GM21717 (cell line): ENCODE measurements around the gene KIAA1614.

ENCODE experiments used
- ATAC-seq: cut with Tn5 transposase; IDR thresholded peaks from one replicate; pipeline ENCODE4 v1.9.1; 2021; ENCODE audit warnings: mild to moderate bottlenecking, moderate library complexity; ENCODE audit not compliant: unreplicated experiment

The KIAA1614 gene

GRCh38 chr1:180912801-180913565, at the start of gene KIAA1614:
Gene KIAA1614 (plus strand): TSS chr1:180912897. CDS start chr1:180913244, 347 bp downstream.
- no peak for ATAC-seq

DNA sequence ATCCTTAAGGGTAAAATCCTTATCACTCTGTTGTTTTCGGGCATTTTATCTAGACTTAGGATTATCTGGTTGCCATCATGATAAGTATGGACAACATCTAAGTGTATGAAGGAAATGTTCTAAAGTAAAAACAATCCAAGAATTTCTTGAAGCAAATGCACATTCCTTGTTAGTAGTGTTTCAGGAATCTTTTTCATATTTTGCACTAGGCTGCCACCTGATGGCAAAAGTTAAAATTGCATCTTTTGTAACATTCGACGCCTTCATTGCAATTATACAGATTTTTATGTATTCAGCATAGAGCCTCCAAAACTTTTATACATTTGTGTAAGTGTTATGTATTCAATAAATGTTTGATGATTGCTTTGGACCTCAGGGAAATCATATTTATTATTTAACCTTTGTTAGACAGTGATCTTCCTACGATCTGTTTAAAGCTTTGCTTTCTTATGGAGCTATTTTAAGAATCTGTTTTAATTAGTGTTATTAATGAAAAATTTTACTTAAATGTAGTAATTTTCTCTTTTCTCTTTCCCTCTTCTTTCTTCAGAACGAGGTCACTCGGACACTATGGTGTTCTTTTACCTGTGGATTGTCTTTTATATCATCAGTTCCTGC, 49.4 kb upstream of the KIAA1614 start:
- no peak for ATAC-seq

- no peak for ATAC-seq
Observed at GRCh38 chr1:180881806-180882509, 30.7 kb upstream of the KIAA1614 start.

DNA sequence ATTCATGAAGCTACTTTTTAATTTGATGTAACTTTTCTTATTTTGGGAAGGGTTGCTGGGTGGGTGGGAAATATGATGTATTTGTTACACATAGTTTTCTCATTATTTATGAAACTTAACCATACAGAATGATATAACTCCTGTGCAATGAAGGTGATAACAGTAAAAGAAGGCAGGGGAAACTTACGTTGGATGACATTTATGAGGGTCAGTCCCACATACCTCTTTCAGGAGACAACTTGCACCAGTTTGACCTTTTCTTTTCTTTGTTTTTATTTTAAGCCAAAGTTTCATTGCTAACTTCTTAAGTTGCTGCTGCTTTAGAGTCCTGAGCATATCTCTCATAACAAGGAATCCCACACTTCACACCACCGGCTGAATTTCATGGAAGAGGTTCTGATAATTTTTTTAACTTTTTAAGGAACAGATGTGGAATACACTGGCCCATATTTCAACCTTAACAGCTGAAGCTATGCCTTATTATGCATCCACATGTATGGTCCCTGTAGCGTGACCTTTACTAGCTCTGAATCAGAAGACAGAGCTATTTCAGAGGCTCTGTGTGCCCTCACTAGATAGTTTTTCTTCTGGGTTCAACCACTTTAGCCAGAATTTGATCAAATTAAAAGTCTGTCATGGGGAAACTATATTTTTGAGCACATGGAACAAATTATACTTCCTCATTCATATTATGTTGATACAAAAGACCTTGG, 28.0 kb upstream of the KIAA1614 start:
- ATAC-seq = no peak

DNA sequence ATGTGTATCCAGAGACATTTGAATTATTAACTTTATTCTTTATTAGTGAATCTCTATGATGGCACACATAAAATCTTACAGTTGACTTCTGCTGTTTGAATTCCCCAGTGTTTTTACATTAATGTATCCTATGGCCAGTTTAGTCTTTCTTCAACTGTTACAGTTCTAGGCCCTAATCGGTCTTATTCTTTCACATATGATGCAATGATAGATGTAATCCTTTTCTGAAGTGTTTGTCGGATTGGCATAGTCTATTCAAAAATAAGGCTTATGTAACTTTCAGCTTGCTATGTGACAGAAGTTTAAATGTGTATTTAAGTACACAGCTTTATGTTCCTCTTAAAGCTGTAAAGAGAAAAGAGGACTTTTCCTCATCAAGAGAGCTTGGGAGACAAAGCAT, 26.4 kb upstream of the KIAA1614 start:
- ATAC-seq = no peak

DNA sequence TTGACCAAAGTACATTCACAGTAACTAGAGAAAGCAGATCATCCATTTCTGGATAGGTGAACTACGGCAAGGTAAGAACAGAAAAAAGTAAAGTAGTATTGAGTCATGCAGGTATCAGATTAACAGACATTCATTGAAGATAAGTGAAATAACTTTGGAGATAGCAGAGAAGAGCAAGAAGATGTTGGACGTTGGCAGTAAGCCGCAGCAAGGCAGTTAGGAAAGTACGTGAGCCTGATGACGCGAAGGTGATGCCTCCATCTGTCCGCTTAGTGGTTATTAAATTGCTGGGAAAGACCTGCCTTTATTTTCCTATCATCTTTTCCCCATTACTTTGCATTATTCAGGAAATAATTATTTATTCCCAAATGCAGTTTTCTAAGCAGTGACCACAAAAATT, 24.9 kb upstream of the KIAA1614 start:
- ATAC-seq = no peak

- peak; percentile 85 for ATAC-seq
Observed at GRCh38 chr1:180888870-180889269, 23.8 kb upstream of the KIAA1614 start.

DNA sequence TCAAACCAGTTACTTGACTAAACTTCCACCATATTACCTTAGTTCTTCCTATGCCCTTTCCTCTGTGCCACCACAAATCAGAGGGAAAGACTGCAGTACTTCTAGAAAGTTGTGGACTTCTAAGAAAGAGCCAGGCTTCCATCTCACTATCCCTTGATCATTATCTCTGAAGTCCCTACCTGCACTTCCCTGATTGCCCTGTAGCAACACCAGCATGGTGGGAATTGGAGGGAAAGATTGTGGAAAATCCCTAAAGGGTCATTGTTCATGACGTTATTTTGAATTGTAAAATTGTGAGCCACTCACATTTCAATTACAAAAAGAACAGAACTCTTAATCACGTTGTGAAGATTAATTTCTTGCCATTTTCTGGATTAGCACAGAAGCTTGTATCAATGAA, 23.4 kb upstream of the KIAA1614 start:
- no peak for ATAC-seq

- no peak for ATAC-seq
Observed at GRCh38 chr1:180892272-180892671, 20.4 kb upstream of the KIAA1614 start.

GRCh38 chr1:180892675-180893074, 20.0 kb upstream of the KIAA1614 start:
- ATAC-seq = no peak

DNA sequence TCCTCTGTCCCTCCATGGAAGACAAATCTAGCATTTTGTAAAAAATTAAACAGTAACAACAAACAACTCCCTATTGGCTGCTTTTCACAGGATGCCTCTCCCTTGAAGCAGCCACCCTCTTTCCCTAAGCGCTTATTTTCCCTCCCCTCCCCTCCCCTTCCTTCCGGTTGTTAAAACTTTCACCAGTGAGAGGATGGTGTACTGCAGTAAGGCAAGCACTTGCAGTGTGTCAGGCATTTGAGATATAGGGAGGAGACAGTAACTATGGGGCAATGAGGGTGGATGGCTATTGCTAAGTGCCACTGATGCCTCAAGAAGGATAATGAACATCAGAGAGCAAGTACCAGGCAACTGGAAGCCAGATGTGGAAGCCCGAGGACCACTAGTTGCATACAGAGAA, 19.1 kb upstream of the KIAA1614 start:
- no peak for ATAC-seq

DNA sequence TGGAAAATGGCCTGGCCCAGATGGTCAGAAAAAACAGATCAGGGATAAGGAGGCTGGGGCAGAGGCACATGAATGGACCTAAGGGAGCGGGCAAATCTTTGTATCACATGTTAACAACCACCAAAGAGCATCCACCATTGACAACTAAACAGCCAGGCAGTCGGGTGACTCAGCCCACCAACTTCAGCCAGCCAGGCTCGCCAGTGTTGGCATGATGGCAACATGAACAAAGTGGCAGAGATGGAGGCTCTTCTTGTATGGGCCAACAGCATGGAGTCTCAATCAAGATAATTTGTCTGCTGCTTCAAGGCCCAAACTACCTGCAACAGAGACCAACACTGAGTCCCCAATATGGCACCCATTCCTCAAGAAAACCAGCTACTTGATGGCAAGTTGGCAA, 16.5 kb upstream of the KIAA1614 start:
- no peak for ATAC-seq

- no peak for ATAC-seq
Observed at GRCh38 chr1:180898441-180899219, 14.1 kb upstream of the KIAA1614 start.

- ATAC-seq = no peak
Observed at GRCh38 chr1:180899262-180899661, 13.4 kb upstream of the KIAA1614 start.

DNA sequence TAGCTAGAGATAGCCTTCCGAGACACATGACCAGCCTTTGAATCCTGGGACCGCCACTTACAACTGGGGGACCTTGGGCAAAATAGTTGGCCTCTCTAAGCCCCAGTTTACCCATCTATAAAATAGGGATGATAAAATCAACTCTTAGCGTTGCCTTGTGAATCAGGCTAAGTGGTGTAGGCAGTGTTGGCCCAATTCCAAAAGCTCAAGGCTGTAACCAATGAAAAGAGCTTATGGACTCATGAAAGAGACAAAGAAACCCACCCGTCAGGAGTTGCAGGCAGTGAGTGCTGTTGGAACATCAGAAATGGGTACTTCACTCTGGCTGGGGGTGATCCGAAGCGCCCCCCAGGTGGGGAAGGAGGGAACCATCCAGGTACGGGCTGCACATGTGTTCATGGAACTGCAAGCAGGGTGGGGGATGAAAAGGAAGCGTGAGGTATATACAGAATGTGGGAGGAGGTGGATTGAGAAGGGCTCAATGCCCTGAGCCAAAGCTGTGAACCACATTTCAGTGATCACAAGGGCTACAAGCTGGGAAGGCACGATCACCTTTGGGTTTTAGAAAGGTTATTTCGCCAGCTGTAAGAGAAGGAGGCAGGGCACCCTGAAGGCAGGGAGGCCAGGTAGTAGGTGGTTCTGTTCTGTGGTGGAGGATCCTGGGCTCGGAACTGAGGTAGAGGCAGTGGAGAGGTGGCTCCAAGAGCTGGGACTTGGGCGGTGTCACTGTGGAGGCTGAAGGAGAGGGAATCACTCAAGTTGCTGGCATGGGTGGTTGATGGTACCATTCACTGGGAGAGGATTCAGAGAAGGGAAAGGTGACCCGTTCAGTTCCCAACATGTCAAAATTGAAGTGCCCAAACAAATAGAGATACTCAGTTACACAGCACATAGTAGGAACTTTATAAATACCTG, 11.4 kb upstream of the KIAA1614 start:
- no peak for ATAC-seq

DNA sequence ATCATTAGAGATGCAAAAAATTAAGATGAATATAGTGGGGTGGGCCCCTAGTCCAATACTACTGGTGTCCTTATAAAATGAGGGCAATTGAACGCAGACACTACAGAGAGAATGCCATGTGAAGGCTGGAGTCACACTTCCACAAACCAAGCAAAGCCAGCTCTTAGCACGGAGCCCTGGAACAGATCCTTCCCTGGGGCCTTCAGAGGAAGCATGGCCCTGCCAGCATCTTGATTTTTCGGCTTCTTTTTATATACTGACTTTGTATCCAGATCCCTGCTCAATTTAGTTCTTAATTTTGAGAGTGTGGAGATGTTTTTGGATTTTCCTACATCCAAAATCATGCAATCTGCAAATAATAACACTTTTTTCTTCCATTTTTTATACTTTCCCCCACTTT, 10.2 kb upstream of the KIAA1614 start:
- no peak for ATAC-seq

- ATAC-seq = no peak
Observed at GRCh38 chr1:180905927-180906326, 6.8 kb upstream of the KIAA1614 start.

- no peak for ATAC-seq
Observed at GRCh38 chr1:180906511-180906910, 6.2 kb upstream of the KIAA1614 start.

DNA sequence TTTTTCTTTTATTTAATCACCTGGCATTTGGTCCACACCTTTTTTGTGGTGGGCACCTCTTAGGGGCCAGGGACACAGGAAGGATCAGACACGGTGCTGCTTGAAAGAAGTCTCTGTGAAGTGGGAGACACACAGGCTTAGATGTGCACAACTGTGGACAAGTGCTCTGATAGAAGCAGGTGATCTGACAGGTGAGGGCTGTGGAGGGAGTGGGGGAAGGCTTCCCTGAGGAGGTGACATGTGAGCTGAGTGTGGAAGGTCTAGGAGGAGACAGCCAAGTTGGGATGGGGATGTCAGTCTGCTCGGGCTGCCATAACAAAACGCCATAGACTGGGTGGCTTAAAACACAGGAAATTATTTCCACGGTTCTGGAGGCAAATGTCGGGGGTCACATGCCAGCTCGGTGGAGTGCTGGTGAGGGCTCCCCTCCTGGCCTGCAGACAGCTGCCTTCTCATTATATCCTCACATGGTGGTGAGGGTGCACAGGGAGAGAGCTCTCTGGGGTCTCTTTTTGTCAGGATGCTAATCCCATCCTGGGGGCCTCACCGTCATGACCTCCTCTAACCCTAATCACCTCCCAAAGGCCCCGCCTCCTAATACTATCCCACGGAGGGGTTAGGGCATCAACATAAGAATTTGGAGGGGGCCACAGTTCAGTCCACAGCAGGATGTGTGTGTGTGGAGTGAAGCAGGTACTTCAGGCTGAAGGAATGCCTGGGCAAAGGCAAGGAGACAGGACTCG, 5.2 kb upstream of the KIAA1614 start:
- no peak for ATAC-seq
